Eye (tissue), 1 donor: ENCODE results near the gene ITGAD.

ENCODE experiments used
- DNase-seq: peaks from one replicate; pipeline ENCODE4 v3.0.0-alpha.2; 2015

ITGAD gene

DNA sequence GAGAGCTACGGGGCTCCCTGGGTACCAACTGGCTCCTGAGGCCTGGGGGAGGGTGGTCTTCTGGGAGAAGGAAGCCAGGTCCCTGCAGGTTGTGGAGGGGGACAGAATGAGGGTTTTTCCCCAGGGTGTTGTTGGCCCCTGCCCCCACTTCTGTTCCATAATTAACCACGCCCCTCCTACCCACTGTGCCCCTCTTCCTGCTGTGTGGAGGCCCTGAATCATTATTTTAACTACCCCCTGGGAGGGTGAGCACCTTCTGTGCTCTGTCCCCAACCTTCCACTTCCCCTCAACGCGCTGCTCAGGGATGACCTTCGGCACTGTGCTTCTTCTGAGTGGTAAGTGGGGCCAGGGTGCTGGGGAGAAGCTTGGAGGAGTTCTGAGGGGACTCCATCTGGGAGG lies at the start of gene ITGAD:
ITGAD (plus strand) TSS at position 280 of the 400 bp plus-strand sequence; CDS start at position 306, 26 bp downstream.
- no peak for DNase-seq

DNA sequence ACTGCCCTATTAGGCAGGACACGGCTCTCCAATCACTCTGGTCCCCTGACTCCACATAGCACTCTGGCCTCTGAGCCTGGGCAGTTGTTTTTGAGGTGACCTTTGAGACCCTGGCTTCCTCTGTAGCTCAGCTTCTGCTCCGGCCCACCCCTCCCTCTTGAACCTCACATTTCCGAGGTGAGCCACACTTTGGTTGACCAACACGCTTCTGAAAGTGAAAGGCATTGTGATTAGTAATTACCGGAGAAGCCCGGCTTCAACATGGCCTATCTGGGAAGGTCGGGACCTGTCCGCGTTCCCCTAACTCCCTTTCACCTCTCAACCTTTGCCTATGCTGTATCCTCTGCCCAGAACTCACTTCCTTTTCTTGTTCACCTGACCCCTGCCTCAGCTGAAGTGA lies 48.4 kb upstream of the ITGAD start:
- DNase-seq = no peak

DNA sequence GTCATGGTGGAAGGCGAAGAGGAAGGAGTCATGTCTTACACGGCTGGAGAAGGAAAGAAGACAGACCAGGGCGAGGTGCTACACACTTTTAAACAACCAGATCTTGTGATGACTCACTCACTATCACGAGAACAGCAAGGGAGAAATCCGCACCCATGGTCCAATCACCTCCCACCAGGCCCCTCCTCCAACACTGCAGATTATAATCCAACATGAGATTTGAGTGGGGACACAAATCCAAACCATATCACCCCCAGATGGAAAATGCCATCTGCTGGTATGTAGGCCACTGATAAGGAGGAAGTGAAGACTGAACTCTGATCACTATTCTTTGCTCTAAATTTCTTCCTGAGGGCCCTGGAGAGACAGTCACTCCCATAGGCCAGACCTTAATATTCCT lies 45.7 kb upstream of the ITGAD start:
- DNase-seq = no peak

DNA sequence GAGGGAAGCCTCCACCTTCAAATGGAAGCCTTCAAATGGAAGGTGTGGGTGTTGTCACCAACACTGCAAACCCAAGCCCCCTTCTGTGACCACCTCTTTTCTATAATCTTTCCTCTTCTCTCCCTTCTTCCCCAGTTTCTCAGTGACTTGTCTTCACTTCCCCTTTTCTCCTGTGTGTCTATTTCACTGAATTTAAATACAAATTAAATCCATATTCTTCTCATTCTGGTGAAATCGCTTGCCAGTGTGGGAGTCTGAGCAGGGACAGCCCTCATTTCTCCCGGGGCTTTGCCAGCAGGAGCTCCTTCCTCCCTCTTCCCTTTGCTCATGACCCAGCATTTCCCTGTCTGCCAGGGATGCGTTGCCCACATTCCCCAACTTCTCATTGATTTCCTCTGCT lies 44.6 kb upstream of the ITGAD start:
- no peak for DNase-seq

DNA sequence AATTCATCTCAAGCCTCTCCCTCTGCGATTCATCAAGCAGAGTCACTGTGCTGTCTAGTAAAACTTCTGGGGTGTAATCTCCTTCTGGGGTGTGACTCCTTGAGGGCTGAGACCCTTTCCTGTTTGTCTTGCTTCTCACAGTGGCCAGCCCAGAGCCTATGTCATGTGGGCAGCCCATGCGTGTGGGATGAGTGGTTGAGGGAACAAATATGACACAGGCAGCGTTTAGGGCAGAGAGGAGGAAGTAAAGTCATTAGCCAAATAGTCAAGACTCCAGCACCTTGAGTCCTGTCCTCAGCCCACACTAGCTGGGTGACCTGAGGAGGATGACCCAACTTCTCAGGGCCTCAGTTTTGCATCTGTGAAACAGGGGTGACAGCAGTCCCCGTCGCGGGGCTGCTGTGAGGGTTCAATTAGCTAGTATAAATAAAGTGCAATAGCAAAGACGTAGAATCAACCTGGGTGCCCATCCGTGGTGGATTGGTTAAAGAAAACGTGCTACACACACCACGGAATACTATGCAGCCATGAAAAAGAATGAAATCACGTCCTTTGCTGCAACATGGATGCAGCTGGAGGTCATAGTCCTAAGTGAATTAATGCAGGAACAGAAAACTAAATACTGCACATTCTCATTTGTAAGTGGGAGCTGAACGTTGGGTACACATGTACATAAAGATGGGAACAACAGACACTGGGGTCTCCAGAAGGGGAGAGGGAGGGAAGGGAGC lies 42.7 kb upstream of the ITGAD start:
- no peak for DNase-seq

DNA sequence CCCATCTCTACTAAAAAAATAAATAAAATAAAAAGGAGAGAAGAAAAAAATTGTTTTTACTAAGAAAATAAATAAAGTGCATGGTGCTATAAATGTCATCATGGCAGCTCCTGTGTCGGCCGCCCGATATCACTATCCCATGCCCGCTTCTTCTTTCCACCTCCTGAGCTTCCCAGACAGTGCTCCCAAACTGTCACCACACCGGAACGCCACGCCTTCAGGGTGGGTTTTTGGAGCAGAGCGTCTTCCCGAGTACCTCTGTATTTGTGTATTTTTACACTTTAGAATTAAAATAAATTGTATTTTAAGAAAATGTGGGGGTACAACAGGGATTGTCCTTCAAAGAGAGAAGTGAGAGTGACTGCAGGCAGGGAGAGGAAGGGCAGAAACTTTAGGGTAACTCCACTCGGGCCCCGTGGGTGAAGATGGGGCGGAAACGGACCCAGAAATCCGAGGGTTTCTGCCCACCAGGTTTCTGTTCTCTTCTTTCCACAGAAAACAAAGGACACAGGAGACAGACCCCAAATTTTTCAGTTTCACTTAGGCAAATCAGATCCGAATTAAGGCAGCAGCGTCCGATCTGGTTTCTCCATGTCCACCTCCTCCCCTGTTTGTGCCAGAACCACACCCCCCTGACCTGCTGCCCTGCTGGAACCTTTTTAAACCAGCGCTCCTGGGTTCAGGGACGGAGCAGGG lies 41.7 kb upstream of the ITGAD start:
- no peak for DNase-seq

DNA sequence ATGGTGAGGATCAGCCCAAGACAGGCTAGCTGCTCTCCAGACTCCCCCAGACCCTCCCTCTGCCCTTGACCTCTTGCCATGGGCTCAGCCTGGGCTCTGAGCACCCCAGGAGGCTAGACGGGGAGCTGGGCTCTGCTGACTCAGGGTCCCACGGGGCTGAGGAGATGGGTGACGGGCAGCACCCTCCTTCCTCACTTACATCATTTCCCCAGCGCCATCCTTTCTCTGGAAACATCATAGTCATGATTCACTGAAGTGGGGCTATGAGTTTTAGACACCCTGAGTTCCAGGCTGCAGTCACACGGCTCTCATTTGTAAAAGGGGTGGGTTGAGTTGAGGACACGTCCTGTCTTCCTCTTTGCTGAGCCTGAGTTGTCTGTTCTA lies 41.2 kb upstream of the ITGAD start:
- DNase-seq = no peak

DNA sequence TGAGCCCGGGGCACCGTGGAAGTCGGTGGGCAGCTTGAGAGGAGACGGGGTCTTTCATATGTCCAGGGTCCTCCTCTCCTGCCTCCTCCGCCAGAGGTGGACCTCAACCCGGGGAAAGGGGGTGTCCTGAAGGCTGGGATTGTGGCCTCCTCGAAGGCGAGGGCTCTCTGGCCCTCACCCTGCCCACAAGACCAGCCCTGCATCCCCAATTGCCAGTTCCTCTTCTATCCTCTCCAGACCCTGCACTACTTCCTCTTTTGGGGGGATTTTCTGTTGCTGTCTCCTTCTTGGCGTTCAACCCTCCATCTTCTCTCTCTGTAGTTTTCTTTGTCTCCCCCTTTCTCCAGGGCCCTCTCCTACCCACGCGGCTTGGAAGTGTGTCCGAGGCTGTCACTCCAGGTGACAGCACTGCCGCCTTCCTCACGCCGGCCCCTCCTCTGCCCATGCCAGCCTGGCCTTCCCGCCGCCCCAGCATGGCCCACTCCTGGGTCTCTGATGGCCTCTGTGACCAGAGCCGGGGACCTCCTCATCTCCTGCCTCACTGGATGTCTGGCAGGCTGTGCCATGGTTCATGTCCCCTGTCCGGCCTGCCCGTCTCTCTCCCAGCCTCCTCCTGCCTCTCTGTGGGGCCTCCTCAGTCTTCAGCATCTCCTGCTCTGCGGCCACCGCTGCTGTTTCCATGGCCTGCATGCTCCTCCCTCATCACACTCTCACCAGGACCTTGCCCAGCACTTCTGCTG lies 40.6 kb upstream of the ITGAD start:
- no peak for DNase-seq

DNA sequence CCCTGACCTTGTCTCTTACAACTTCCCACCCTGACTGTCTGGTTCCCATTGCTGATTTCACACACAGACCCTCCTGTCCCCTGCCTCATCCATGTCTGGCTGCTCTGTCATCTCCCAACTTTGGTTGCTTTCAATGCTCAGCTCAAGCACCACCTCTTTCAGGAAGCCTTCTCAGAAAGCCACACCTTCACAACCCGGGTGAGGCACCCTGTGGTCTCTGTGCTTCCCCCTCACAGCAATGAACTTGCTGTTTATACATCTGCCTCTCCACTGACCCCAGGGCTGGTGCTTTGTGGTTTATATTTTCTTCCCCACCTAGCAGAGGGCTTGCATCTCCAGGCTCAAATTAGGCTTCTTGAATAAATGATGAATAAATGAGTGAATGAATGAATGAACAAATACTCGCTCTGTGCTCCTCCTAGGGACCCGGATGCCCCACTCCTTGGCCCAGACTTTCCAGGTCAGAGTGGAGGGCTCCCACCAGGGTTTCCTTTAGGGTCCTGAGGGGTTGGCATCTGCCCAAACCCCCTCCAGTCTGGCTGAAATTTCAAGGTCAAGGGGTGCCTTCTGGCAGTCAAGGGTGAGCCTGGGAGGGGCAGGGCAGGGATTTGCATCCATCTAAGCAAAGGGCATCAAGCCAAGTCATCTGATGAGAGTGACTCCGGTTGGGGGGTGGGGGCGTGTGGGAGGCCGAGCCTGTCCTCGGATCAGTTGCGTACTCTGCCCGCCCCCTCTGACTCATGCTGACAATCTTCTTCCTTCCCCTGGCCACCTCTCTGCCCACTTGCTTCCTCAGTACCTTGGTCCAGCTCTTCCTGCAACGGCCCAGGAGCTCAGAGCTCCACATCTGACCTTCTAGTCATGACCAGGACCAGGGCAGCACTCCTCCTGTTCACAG lies 38.5 kb upstream of the ITGAD start, which contains the start of gene ITGAX:
ITGAX (plus strand) TSS at position 783 of the 898 bp plus-strand sequence; CDS start at position 862, 79 bp downstream.
- DNase-seq = no peak

DNA sequence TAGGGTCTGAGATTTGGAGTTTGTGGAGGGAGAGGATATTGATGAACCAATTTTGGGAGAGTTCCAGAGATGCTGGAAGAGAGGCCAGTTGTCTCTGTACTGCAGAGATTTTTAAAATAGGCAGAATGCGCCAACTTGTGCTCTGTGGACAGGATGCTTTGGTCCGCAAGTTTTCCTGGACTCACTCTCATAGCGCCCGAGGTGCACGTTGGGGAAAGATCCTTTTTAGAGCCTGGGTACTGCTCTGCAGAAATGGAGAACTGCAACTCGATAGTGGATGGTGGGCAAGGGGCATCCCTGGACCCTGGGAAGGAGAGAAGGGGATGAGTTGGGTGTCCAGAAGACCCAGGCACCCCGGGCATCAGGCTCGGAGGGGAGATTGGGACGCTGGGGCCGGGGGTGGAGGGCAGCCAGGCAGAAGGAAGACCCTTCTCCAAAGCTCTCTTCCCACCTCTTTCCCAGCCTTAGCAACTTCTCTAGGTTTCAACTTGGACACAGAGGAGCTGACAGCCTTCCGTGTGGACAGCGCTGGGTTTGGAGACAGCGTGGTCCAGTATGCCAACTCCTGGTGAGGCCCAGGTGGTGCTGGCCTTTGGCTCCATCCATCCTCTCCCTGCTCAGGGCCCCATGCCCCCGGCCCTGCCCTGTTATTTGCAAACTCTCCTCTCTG lies 37.6 kb upstream of the ITGAD start:
- DNase-seq = no peak

DNA sequence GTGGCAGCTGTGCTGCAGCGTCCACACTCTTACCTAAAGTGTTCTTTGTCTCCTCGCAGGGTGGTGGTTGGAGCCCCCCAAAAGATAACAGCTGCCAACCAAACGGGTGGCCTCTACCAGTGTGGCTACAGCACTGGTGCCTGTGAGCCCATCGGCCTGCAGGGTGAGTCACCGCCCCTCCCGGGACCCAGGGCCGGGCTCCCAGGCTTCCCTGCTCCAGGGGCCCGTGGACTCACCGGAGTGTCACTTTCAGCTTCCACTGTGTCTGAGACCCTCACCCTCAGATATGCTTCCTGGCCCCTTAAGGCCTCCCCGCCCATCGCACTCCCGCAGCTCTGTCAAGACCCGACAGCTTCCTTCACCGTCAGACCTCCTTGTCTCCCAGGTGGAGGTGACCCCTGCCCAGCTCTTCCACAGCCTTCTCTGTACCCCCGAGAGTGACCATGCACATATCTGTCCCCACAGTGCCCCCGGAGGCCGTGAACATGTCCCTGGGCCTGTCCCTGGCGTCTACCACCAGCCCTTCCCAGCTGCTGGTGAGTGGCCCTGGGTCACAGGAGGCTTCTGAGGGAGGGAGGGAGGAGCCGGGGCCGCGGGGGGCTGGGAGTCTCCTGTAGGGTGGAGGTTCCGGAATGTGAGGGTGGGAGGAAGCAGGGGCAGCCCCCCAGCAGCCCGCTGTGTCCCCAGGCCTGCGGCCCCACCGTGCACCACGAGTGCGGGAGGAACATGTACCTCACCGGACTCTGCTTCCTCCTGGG lies 36.4 kb upstream of the ITGAD start:
- no peak for DNase-seq

DNA sequence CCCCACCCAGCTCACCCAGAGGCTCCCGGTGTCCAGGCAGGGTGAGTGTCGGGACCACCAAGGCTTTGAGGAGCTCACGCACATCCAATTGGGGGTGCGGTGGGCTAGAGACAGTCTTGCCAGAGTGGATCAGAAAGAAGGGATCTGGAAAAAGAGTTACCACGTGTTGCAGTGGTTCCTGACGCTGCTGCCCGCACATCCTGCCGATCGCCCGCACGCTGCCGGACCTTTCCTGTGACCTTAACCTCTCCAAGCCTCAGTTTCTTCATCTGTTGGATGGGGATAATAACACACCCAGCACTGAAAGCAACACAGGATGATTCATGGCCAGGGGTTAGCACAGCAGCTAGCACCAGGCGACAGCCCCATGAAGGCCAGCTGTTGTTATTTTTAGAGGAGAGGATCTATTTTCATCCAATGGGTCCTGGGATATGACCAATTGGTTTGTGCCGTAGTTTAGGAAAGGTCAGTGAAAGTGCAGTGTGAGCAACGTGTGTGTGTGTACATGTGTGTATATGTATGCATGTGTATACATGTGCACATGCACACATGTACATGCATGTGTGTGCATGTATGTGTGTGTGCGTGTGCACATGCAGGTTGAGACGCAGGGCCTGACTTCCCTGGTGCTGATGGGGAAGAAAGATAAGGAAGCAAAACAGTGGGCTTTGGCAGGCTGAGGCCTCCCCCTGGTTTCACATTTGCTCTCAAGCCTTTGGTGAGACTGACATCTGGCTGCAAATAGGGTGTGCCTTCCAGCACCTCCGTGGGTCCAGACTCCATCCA lies 35.6 kb upstream of the ITGAD start:
- DNase-seq = no peak

DNA sequence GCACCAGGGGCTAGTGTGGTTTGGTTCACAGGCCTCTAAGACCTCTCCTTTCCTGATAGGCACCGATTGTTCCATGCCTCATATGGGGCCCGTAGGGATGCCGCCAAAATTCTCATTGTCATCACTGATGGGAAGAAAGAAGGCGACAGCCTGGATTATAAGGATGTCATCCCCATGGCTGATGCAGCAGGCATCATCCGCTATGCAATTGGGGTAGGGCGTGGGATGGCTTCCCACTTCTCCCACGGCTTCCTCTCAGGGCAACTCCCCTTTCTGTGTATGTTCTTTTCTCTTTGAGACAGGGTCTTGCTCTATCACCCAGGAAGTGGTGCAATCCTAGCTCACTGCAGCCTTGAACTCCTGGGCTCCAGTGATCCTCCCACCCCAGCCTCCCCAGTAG lies 32.9 kb upstream of the ITGAD start:
- no peak for DNase-seq

DNA sequence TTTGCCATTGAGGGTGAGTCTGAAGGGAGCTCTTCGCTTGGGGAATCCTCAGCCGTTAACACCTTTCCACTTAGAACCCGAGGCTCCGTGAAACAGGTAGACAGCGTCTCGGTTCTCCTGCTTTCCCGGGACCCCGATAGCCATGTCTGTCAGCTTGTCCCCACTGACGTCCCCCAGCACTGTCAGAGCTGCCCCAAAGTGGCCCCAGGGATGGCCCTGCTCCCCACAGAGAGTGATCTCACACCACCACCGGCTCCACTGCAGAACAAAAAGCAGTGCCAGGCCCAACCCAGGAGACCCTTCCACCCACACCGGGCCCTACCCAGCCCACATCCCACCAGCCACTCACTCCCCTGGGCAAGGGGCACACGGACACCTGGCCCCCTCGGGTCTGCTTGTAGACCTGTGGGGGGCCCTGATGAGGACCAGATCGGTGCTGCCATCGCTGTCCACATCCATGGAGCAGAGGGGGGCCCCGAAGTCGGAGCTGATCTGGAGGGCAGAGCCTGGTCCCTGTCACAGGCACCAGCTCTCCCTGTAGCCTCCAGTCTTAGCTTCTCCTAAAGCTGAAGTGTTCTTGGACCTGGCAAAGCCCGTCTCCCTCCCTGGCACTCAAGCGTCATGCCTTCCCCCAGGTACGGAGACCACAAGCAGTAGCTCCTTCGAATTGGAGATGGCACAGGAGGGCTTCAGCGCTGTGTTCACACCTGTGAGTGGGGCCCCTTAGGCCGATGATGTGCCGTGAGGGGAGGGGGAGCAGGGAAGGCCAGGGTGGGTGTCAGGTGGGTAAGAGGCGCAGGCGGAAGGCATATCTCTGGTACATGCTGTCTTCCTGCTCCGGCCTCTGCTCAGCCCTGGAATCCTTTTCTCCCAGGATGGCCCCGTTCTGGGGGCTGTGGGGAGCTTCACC lies 31.7 kb upstream of the ITGAD start:
- no peak for DNase-seq

DNA sequence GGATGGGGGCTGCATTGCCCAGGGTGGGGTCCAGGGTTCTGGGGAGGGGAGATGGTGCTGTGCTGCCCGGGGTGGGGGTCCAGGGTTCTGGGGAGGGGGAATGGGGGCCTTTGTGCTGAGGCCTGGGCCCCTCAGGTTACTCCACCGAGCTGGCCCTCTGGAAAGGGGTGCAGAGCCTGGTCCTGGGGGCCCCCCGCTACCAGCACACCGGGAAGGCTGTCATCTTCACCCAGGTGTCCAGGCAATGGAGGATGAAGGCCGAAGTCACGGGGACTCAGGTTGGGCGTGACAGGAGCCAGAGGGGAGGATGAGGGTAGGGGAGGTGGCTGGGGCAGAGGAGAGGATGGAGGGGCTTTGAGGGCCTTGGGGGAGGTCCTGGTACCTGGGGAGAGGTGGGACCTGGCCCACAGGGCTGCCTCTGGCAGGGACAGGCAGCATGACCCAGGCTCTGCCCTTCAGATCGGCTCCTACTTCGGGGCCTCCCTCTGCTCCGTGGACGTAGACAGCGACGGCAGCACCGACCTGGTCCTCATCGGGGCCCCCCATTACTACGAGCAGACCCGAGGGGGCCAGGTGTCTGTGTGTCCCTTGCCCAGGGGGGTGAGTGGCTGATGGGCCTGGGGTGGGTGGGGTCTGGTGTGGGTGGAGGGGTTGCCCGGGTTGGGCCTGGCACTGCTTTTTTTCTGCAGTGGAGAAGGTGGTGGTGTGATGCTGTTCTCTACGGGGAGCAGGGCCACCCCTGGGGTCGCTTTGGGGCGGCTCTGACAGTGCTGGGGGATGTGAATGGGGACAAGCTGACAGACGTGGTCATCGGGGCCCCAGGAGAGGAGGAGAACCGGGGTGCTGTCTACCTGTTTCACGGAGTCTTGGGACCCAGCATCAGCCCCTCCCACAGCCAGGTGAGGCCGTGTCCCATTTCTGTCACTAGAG lies 30.4 kb upstream of the ITGAD start:
- no peak for DNase-seq

DNA sequence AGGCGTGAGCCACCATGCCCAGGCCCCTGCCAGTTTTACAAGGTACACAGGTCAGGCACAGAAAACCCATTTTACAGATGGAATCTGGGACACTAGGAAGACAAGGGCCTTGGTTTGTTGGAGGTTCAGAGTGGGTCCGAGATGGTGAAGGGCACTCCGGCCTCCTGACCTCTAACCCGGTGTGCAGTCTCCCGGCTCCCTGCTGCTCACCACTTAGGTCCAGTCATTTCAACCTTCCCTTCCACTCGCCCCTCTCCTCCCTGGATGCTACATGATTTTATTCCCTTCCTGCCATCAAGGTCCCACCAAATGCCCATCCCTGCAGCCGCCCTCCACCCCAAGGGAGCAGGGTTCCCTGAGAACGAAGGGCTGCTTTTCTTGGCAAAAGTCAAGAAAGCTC lies 29.4 kb upstream of the ITGAD start:
- DNase-seq = no peak

DNA sequence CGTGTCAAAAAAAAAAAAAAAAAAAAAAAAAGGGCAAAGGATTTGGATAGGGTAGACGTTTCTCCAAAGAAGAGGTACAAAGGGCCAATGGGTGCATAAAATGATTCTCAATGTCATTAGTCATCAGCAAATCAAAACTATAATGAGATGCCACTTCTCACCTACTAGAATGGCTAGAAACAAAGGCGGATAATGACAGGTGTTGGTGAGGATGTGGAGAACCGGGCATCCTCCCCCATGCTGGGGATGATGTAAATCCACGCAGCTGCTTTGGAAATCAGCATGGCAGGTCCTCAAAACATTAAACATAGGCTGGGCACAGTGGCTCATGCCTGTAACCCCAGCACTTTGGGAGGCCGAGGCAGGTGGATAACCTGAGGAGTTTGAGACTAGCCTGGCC lies 28.7 kb upstream of the ITGAD start:
- no peak for DNase-seq

DNA sequence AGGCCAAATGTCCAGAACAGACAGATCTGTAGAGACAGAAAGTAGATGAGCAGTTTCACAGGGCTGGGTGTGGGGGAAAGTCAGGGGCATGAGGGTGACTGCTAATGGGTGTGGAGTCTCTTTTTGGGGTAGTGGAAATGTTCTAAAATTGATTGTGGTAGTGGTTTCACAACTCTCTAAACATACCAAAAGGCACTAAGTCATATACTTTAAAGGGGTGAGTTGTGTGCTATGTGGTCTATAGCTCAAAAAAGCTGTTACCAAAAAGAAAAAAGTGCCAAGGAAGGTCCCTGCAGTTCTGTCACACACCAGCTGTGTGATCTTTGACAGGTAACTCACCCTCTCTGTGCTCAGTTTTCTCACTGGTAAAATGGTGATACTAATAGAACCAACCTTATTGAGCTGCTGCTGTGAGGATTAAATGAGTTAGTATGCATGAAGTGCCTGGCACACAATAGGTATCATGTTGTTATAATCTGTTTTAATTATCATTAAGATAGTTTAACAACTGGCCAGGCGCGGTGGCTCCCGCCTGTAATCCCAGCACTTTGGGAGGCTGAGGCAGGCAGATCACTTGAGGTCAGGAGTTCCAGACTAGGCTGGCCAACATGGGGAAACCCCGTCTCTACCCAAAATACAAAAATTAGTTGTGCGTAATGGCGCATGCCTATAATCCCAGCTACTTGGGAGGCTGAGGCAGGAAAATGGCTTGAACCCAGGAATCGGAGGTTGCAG lies 27.8 kb upstream of the ITGAD start:
- no peak for DNase-seq
